ENCODE measurements around the gene IGSF3. TPM values are rescaled to one million over a fixed set of nuclear protein-coding genes. Genes with fewer than 3 reads are reported as not detected.

IGSF3 gene
- polyA plus RNA-seq, 3 donors: 0.07 to 0.12 TPM; not detected in 1

DNA sequence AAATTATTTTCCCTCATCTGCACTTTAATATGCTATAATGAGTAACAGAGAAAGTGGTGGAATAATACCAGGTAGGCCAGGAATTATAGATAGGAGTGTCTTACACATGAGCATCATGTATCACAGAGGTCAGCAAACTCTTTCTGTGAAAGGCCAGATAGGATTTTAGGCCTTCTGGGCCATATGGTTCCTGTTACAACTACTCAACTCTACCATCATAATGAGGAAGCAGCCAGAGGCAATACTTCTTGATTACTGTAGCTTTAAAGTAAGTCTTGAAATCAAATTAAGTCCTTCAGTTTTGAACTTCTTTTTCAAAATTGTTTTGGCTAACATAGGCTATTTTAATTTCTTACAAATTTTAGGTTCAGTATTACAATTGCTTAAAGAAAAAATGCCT, 32.1 kb upstream of the IGSF3 start:
- H3K4me1 ChIP-seq (ENCODE audit: control insufficient read depth in 1 of 2, insufficient read depth in 2 of 2, low read length in 2 of 2): no peaks in the 10 kb centered on the region
- Mint-ChIP-seq H3K4me1 (no peaks in the 10 kb centered on the region), H3K27me3 (ENCODE audit: low read depth in 3 of 3) (peaks cover 0 to 2% (median 0%) of the 10 kb centered on the region in 3 donors), H3K9me3 (peaks cover 0 to 3% (median 0%) of the 10 kb centered on the region in 7 donors), H3K36me3 (no peaks in the 10 kb centered on the region), H3K27ac (no peak overlapping the region), H3K4me3 (no peak overlapping the region)
- H3K27me3 ChIP-seq (ENCODE audit: control insufficient read depth in 2 of 2, insufficient read depth in 2 of 2, low read length in 2 of 2): no peaks in the 10 kb centered on the region
- H3K4me3 ChIP-seq (replicated peaks in 1 of 3; ENCODE audit: low read depth in 2 of 3, low read length in 3 of 3): no peak overlapping the region
- no peak overlapping the region for H2AFZ ChIP-seq (ENCODE audit: insufficient read depth, low read depth, low read length, poor library complexity, severe bottlenecking)
- H3K79me2 ChIP-seq (ENCODE audit: insufficient read depth, low read length): no peaks in the 10 kb centered on the region
- no peak overlapping the region for H3K27ac ChIP-seq (ENCODE audit: low read depth in 1 of 2, low read length in 2 of 2)
- no peaks in the 10 kb centered on the region for H4K20me1 ChIP-seq (ENCODE audit: insufficient read depth, low read length)
- TF ChIP-seq, protein P1, sequence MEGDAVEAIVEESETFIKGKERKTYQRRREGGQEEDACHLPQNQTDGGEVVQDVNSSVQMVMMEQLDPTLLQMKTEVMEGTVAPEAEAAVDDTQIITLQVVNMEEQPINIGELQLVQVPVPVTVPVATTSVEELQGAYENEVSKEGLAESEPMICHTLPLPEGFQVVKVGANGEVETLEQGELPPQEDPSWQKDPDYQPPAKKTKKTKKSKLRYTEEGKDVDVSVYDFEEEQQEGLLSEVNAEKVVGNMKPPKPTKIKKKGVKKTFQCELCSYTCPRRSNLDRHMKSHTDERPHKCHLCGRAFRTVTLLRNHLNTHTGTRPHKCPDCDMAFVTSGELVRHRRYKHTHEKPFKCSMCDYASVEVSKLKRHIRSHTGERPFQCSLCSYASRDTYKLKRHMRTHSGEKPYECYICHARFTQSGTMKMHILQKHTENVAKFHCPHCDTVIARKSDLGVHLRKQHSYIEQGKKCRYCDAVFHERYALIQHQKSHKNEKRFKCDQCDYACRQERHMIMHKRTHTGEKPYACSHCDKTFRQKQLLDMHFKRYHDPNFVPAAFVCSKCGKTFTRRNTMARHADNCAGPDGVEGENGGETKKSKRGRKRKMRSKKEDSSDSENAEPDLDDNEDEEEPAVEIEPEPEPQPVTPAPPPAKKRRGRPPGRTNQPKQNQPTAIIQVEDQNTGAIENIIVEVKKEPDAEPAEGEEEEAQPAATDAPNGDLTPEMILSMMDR (IDR thresholded peaks at IDR 0.05): no peak
- H3K4me2 ChIP-seq (replicated peaks; ENCODE audit: extremely low read depth, low read length, poor library complexity, severe bottlenecking): no peak overlapping the region
- no peak overlapping the region for H3K9ac ChIP-seq (ENCODE audit: insufficient read depth, low read length, poor library complexity, severe bottlenecking)
- intact Hi-C loops (cut with micrococcal nuclease): no loop called here
- H3K9me3 ChIP-seq (replicated peaks in 1 of 2; ENCODE audit: control insufficient read depth in 1 of 2, insufficient read depth in 1 of 2, low read length in 2 of 2): no peaks in the 10 kb centered on the region
- no peaks in the 10 kb centered on the region for H3K36me3 ChIP-seq (replicated peaks in 1 of 2; ENCODE audit: control insufficient read depth in 1 of 2, insufficient read depth in 2 of 2, low read length in 2 of 2)
- DNase-seq: no peak

DNA sequence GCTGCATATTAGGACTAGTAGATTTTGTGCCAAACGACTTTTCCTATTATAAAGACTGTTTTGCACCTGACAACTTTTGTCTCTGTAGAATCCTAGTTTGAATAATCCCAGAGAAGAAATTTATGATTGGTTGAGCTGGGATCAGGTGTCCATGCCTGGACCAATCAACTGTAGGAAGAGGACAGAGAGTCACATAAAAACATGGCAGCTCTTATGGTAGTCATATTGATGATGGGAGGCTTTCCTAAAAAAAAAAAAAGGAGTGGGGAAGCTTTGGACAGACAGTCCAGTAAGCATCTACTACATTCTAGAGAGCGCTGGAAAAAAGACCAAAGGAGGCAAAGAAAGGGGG, 30.7 kb upstream of the IGSF3 start:
- intact Hi-C loops (cut with micrococcal nuclease): no loop called here
- Histone ChIP-seq H3K36me3 (replicated peaks in 1 of 2; ENCODE audit: control insufficient read depth in 1 of 2, insufficient read depth in 2 of 2, low read length in 2 of 2) (no peaks in the 10 kb centered on the region), H3K4me2 (replicated peaks; ENCODE audit: extremely low read depth, low read length, poor library complexity, severe bottlenecking) (no peak overlapping the region), H3K9me3 (replicated peaks in 1 of 2; ENCODE audit: control insufficient read depth in 1 of 2, insufficient read depth in 1 of 2, low read length in 2 of 2) (no peaks in the 10 kb centered on the region), H3K27ac (ENCODE audit: low read depth in 1 of 2, low read length in 2 of 2) (no peak overlapping the region), H2AFZ (ENCODE audit: insufficient read depth, low read depth, low read length, poor library complexity, severe bottlenecking) (no peak overlapping the region), H3K79me2 (ENCODE audit: insufficient read depth, low read length) (no peaks in the 10 kb centered on the region), H4K20me1 (ENCODE audit: insufficient read depth, low read length) (no peaks in the 10 kb centered on the region), H3K27me3 (ENCODE audit: control insufficient read depth in 2 of 2, insufficient read depth in 2 of 2, low read length in 2 of 2) (no peaks in the 10 kb centered on the region), H3K4me1 (ENCODE audit: control insufficient read depth in 1 of 2, insufficient read depth in 2 of 2, low read length in 2 of 2) (no peaks in the 10 kb centered on the region), H3K4me3 (replicated peaks in 1 of 3; ENCODE audit: low read depth in 2 of 3, low read length in 3 of 3) (no peak overlapping the region), H3K9ac (ENCODE audit: insufficient read depth, low read length, poor library complexity, severe bottlenecking) (no peak overlapping the region)
- no peak overlapping the region for H3K27ac Mint-ChIP-seq
- H3K9me3 Mint-ChIP-seq: peaks cover 0 to 3% (median 0%) of the 10 kb centered on the region in 7 donors
- H3K4me1 Mint-ChIP-seq: no peaks in the 10 kb centered on the region
- no peak overlapping the region for H3K4me3 Mint-ChIP-seq
- no peaks in the 10 kb centered on the region for H3K36me3 Mint-ChIP-seq
- TF ChIP-seq, protein P1 (IDR thresholded peaks at IDR 0.05): no peak
- WGBS (ENCODE audit: insufficient coverage): no CpG with 5 or more reads among the region's 2 CpGs
- no peak for DNase-seq
- peaks cover 1 to 3% (median 2%) of the 10 kb centered on the region in 3 donors for H3K27me3 Mint-ChIP-seq (ENCODE audit: low read depth in 3 of 3)
